Right atrium auricular region (tissue), 2 donors: Measurements from ENCODE around the gene IRF8. TPM values are rescaled to one million over a fixed set of nuclear protein-coding genes. Genes with fewer than 3 reads are reported as not detected.

ENCODE experiments used
- DNase-seq: peaks from one replicate; pipeline ENCODE4 v3.0.0-alpha.2; 2019; ENCODE audit warnings: low spot score
- H3K27ac ChIP-seq, 2 donors: fragments of 200-600 bp; sonication (generic); 1 replicate in 1 of 2; 2 replicates in 1 of 2; pipeline ENCODE4 v1.5.1; 2016 to 2019
- H3K27me3 ChIP-seq, 2 donors: fragments of 200-600 bp; sonication (generic); one replicate each; pipeline versions ENCODE4 v1.5.1 to v1.6.0; 2017 to 2019
- H3K36me3 ChIP-seq: fragments of 200-600 bp; sonication (generic); one replicate; pipeline ENCODE4 v1.5.1; 2016
- H3K4me1 ChIP-seq, 2 donors: fragments of 200-600 bp; sonication (generic); one replicate each; pipeline versions ENCODE4 v1.5.1 to v1.6.0; 2017 to 2019
- H3K4me3 ChIP-seq, 2 donors: fragments of 200-600 bp; sonication (generic); 1 replicate in 1 of 2; 2 replicates in 1 of 2; pipeline ENCODE4 v1.5.1; 2017 to 2019; ENCODE audit warnings: mild to moderate bottlenecking in 1 of 2, moderate library complexity in 1 of 2
- H3K9me3 ChIP-seq, 2 donors: fragments of 200-600 bp; sonication (generic); one replicate each; pipeline ENCODE4 v1.5.1; 2019
- CTCF ChIP-seq, 2 donors: fragments of 200-600 bp; sonication (generic); IDR thresholded peaks; one replicate each; pipeline ENCODE4 v1.5.1; 2019; ENCODE audit warnings: antibody characterized with exemption in 2 of 2
- total RNA-seq, 2 donors: library from RNA; depleted of rRNA; stranded (reverse); fragments of >200 nt; gene quantifications; one replicate each; pipeline ENCODE4 v1.1.0, GENCODE V29; 2016

The IRF8 gene
- total RNA-seq, 2 donors from 2014 or later, result 2.2 to 10.6 TPM

- H3K4me3 ChIP-seq, result no peak overlapping the region
Observed at GRCh38 chr16:85967111-85967510, 68.1 kb downstream of the IRF8 start.

DNA sequence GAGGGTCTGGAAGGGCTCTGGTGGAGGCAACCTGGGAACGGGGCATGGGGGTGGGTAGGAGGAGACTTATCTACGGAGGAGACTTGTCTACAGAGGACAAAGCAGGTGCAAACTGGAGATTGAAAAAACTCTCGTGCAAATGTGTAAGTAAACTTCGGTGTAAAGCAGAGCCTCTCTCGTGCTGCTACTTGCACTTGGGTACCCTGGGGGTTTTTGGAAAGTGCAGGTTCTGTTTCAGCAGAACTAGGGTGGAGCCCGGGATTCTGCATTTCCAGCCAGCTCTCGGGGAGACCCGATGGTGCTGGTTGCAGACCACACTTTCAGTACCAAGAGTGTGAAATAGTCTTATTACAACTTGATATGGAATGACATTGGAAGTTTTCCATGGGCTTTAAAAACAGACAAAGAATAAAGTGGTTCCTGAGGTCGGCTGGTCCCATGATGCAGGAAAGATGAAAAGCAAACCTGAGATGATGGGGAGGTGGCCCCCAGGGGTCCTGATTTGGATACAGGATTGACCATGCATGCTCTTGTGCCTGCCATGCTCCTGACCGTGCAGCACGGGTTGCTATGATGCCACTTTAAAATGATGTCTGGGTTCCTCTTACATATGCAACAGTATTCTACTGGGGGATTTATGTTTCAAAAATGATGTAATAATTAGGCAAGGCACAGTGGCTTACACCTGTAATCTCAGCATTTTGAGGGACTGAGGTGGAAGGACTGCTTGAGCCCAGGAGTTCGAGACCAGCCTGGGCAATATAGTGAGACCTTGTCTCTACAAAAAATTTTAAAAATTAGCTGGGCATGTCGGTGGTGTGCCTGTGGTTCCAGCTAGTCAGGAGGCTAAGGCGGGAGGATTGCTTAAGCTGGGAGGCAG, 69.3 kb downstream of the IRF8 start:
- Histone ChIP-seq H3K9me3 (no peaks in the 10 kb centered on the region), H3K4me1 (peaks cover 0 to 11% of the 10 kb centered on the region in 2 donors), H3K36me3 (no peaks in the 10 kb centered on the region), H3K4me3 (no peak overlapping the region), H3K27ac (no peak overlapping the region), H3K27me3 (no peaks in the 10 kb centered on the region)
- TF ChIP-seq CTCF (IDR thresholded peaks at IDR 0.05), result no peak
- DNase-seq, result no peak

More at GRCh38 chr16:85967111-85967510, 68.1 kb downstream of the IRF8 start:
- no peaks in the 10 kb centered on the region for H3K27me3 ChIP-seq
- DNase-seq, result no peak
- H3K4me1 ChIP-seq, result peaks cover 0 to 13% of the 10 kb centered on the region in 2 donors
- H3K9me3 ChIP-seq, result no peaks in the 10 kb centered on the region
- TF ChIP-seq CTCF (IDR thresholded peaks at IDR 0.05), result no peak
- no peak overlapping the region for H3K27ac ChIP-seq
- no peaks in the 10 kb centered on the region for H3K36me3 ChIP-seq

DNA sequence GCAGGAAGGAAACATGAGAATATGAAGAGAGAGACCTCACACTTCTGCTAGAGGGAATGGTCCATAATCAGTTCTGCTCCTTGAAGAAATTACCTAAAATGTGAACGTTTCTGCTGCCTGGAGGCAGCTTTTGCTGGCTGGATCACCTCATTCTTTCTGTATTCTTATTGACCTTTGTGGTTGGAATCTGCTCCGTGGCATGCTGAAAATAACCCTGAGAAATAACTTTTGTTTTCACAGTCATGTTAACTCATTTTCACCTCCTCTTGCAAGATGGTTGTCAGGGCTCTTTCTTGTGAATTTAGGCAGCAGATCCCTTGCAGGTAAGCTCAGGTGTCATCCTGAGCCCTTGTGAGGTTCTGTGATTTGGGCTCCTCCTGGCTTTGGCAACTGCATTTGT, 70.2 kb downstream of the IRF8 start:
- H3K27ac ChIP-seq, result no peak overlapping the region
- peaks cover 0 to 2% of the 10 kb centered on the region in 2 donors for H3K4me1 ChIP-seq
- no peaks in the 10 kb centered on the region for H3K9me3 ChIP-seq
- no peak overlapping the region for H3K4me3 ChIP-seq
- no peaks in the 10 kb centered on the region for H3K27me3 ChIP-seq
- H3K36me3 ChIP-seq, result no peaks in the 10 kb centered on the region
- DNase-seq, result no peak
- TF ChIP-seq CTCF (IDR thresholded peaks at IDR 0.05), result no peak

DNA sequence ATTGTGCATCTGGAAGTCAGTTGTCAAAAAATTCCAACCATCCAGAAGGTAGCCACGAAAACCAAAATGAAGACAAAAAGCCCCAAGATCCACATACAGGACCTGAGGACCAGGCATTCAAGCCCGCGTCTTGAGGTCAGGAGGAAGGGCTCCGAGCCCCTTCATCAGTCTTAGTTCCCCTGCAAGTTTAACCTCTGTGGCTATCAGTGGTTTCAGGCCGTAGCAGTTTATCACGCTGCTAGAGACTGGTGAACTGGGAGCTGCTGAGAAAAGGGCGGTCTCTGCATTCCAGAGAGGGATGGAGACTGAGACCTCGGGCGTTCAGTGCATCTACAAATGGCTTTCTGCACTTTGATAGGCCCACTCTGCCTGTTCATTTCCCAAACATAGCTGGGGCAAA, 70.6 kb downstream of the IRF8 start:
- no peak overlapping the region for H3K4me3 ChIP-seq
- no peaks in the 10 kb centered on the region for H3K36me3 ChIP-seq
- no peak for TF ChIP-seq CTCF (IDR thresholded peaks at IDR 0.05)
- H3K9me3 ChIP-seq, result no peaks in the 10 kb centered on the region
- H3K27me3 ChIP-seq, result no peaks in the 10 kb centered on the region
- H3K27ac ChIP-seq, result no peak overlapping the region
- no peak for DNase-seq
- H3K4me1 ChIP-seq, result no peaks in the 10 kb centered on the region

DNA sequence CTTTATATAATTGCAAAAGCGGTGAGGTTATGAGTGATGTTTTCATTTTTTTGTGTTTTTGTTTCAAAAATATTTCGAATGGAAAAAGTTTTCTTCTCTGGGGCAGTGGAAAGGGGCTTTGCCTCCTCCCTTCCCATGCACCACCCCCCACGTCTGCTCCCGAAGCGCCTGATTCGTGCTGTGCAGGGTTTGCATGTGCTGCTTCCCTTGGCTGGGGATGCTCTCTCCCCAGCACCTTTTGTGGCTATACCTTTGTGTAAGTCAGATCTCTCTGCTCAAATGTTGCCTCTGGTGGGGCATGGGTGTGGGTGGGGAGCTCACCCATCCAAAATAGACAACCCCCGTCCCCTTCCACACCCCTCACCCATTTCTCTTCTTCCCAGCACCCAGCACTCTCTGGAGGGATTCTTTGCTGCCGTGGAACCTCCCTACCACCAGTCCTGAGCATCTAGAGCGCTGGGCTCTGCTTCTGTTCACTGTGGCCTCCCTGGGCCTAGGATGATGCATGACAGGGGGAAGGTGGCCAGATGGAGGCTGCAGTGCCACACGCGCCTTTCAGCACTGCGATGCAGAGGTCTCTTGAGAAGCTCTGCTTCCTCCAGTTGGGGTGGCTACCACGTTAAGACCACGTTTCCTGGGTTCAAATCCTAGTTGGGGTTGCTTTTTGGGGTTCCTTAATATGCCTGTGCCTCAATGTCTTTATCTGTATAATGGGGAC, 71.2 kb downstream of the IRF8 start:
- no peaks in the 10 kb centered on the region for H3K27me3 ChIP-seq
- DNase-seq, result no peak
- no peaks in the 10 kb centered on the region for H3K9me3 ChIP-seq
- no peaks in the 10 kb centered on the region for H3K36me3 ChIP-seq
- TF ChIP-seq CTCF (IDR thresholded peaks at IDR 0.05), result no peak
- no peak overlapping the region for H3K27ac ChIP-seq
- H3K4me1 ChIP-seq, result no peaks in the 10 kb centered on the region
- H3K4me3 ChIP-seq, result no peak overlapping the region
